ENCODE data around the gene NBEA.

NBEA gene

DNA sequence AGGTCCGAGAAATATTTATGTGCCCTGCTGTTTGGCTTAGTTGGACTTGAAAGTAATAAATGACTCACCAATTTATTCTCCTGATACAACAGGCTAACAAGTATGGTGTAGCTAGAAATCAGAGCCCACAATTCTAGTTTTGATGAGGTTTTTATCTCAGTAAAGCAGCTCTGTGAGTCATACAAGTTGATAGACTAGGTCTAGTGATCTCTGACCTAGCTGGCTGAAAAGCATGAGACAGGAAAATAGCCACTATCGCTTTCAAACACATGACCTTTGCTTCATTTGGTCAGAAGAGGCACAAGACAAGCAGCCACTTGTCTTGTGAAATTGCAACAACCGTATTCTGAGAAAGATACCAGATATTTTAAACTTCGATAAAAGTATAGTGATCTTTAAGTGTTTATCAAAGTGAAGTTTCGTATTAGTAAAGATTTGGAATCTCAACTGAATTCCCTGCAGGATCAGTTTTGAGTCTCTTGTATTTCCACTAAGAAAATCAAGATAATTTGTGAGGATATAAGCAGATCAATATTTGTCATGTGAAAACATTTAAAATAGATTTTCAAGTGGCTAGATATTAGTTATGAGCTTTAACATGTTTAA lies 407.7 kb downstream of the NBEA start:
- Histone ChIP-seq H3K4me3 (ENCODE audit: low read depth in 1 of 2, low read length in 2 of 2) (no peak overlapping the region), H3K36me3 (ENCODE audit: control insufficient read depth in 1 of 2, insufficient read depth in 2 of 2, low read length in 2 of 2) (no peaks in the 10 kb centered on the region), H3K4me1 (ENCODE audit: control insufficient read depth in 1 of 2, insufficient read depth in 2 of 2, low read length in 2 of 2) (no peaks in the 10 kb centered on the region), H3K9me3 (ENCODE audit: control insufficient read depth in 1 of 2, low read length in 2 of 2) (no peaks in the 10 kb centered on the region), H3K27ac (ENCODE audit: low read length) (no peak overlapping the region), H3K27me3 (ENCODE audit: low read depth, low read length) (no peaks in the 10 kb centered on the region)

- Histone ChIP-seq H3K4me1 (ENCODE audit: control insufficient read depth in 1 of 2, insufficient read depth in 2 of 2, low read length in 2 of 2) (no peaks in the 10 kb centered on the region), H3K4me3 (ENCODE audit: low read depth in 1 of 2, low read length in 2 of 2) (no peak overlapping the region), H3K27me3 (ENCODE audit: low read depth, low read length) (no peaks in the 10 kb centered on the region), H3K36me3 (ENCODE audit: control insufficient read depth in 1 of 2, insufficient read depth in 2 of 2, low read length in 2 of 2) (no peaks in the 10 kb centered on the region), H3K27ac (ENCODE audit: low read length) (no peak overlapping the region), H3K9me3 (ENCODE audit: control insufficient read depth in 1 of 2, low read length in 2 of 2) (no peaks in the 10 kb centered on the region)
These were observed 412.2 kb downstream of the NBEA start for GRCh38 chr13:35354285-35354684.

GRCh38 chr13:35354882-35355281 lies 412.8 kb downstream of the NBEA start:
- Histone ChIP-seq H3K27ac (ENCODE audit: low read length) (no peak overlapping the region), H3K4me3 (ENCODE audit: low read depth in 1 of 2, low read length in 2 of 2) (no peak overlapping the region)

GRCh38 chr13:35356572-35356971 lies 414.5 kb downstream of the NBEA start:
- Histone ChIP-seq H3K36me3 (ENCODE audit: control insufficient read depth in 1 of 2, insufficient read depth in 2 of 2, low read length in 2 of 2) (no peaks in the 10 kb centered on the region), H3K27ac (ENCODE audit: low read length) (no peak overlapping the region), H3K27me3 (ENCODE audit: low read depth, low read length) (no peaks in the 10 kb centered on the region), H3K9me3 (ENCODE audit: control insufficient read depth in 1 of 2, low read length in 2 of 2) (no peaks in the 10 kb centered on the region), H3K4me1 (ENCODE audit: control insufficient read depth in 1 of 2, insufficient read depth in 2 of 2, low read length in 2 of 2) (no peaks in the 10 kb centered on the region), H3K4me3 (ENCODE audit: low read depth in 1 of 2, low read length in 2 of 2) (no peak overlapping the region)

More at GRCh38 chr13:35354882-35355281, 412.8 kb downstream of the NBEA start:
- Histone ChIP-seq H3K27me3 (ENCODE audit: low read depth, low read length) (no peaks in the 10 kb centered on the region), H3K9me3 (ENCODE audit: control insufficient read depth in 1 of 2, low read length in 2 of 2) (no peaks in the 10 kb centered on the region), H3K4me1 (ENCODE audit: control insufficient read depth in 1 of 2, insufficient read depth in 2 of 2, low read length in 2 of 2) (no peaks in the 10 kb centered on the region), H3K36me3 (ENCODE audit: control insufficient read depth in 1 of 2, insufficient read depth in 2 of 2, low read length in 2 of 2) (no peaks in the 10 kb centered on the region)

DNA sequence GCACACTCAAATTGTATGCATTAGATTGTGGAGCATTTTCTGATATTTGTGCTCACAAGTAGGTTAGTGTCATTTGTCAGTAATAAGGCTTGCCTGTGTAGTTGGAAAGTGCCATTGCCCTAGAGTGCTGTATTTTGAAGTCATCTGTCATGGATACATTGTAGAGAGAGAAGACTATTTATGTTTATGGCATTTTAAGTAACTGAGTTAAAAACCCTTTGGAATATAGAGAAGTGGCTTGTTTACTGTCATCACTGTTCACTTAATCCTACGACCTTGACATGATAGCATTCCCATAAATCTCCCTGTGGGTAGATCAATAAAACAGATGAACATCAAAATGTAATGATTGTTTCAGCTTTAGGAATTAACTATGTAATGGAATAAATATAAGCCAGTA lies 423.8 kb downstream of the NBEA start:
- Histone ChIP-seq H3K36me3 (ENCODE audit: control insufficient read depth in 1 of 2, insufficient read depth in 2 of 2, low read length in 2 of 2) (no peaks in the 10 kb centered on the region), H3K4me1 (ENCODE audit: control insufficient read depth in 1 of 2, insufficient read depth in 2 of 2, low read length in 2 of 2) (no peaks in the 10 kb centered on the region), H3K27ac (ENCODE audit: low read length) (no peak overlapping the region), H3K27me3 (ENCODE audit: low read depth, low read length) (no peaks in the 10 kb centered on the region), H3K9me3 (ENCODE audit: control insufficient read depth in 1 of 2, low read length in 2 of 2) (peaks cover 4 to 8% of the 10 kb centered on the region in 2 donors), H3K4me3 (ENCODE audit: low read depth in 1 of 2, low read length in 2 of 2) (no peak overlapping the region)

DNA sequence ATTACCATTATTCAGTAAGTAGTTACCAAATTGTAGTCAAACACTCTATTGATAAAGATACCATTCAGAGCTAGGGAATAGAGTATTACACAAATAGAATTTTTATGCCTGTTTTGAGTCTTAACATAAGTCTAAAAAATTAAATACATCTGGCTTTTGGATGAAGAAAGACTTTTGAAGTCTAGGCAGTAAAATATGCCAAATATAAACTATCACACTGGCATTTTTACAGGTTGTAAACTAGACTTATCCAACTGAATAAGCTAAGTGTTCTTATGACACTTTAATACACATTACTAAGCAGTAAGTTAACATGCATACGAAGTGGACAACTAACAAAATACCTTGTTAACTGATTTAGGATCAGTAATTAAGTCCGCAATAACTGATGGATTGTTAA lies 425.5 kb downstream of the NBEA start:
- no peak overlapping the region for H3K4me3 ChIP-seq (ENCODE audit: low read depth in 1 of 2, low read length in 2 of 2)
- no peak overlapping the region for H3K27ac ChIP-seq (ENCODE audit: low read length)
- no peaks in the 10 kb centered on the region for H3K27me3 ChIP-seq (ENCODE audit: low read depth, low read length)
- H3K4me1 ChIP-seq (ENCODE audit: control insufficient read depth in 1 of 2, insufficient read depth in 2 of 2, low read length in 2 of 2) = no peaks in the 10 kb centered on the region
- no peaks in the 10 kb centered on the region for H3K36me3 ChIP-seq (ENCODE audit: control insufficient read depth in 1 of 2, insufficient read depth in 2 of 2, low read length in 2 of 2)
- H3K9me3 ChIP-seq (ENCODE audit: control insufficient read depth in 1 of 2, low read length in 2 of 2) = peaks cover 10 to 14% of the 10 kb centered on the region in 2 donors

GRCh38 chr13:35378939-35379338 lies 436.9 kb downstream of the NBEA start:
- Histone ChIP-seq H3K4me1 (ENCODE audit: control insufficient read depth in 1 of 2, insufficient read depth in 2 of 2, low read length in 2 of 2) (peaks cover 0 to 5% of the 10 kb centered on the region in 2 donors), H3K9me3 (ENCODE audit: control insufficient read depth in 1 of 2, low read length in 2 of 2) (no peaks in the 10 kb centered on the region), H3K4me3 (ENCODE audit: low read depth in 1 of 2, low read length in 2 of 2) (no peak overlapping the region), H3K27me3 (ENCODE audit: low read depth, low read length) (no peaks in the 10 kb centered on the region), H3K36me3 (ENCODE audit: control insufficient read depth in 1 of 2, insufficient read depth in 2 of 2, low read length in 2 of 2) (no peaks in the 10 kb centered on the region), H3K27ac (ENCODE audit: low read length) (no peak overlapping the region)

DNA sequence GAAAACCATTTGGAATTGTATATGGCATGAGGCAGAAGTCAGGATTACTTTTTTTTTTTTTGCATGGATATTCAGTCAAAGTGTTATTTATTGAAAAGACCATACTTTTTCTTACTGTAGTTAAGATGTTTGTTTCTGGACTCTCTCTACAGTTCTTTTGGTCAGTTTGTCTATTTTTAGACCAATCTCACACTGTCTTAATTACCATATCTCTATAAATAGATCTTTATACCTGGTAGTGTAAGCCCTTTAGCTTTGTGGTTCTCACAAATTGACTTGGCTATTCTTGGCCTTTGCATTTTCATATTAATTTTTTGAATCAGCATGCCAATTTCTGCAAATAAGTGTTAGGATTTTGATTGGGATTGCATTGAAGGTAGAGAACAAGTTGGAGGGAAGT lies 437.6 kb downstream of the NBEA start:
- Histone ChIP-seq H3K4me1 (ENCODE audit: control insufficient read depth in 1 of 2, insufficient read depth in 2 of 2, low read length in 2 of 2) (peaks cover 0 to 5% of the 10 kb centered on the region in 2 donors), H3K4me3 (ENCODE audit: low read depth in 1 of 2, low read length in 2 of 2) (no peak overlapping the region), H3K27ac (ENCODE audit: low read length) (no peak overlapping the region), H3K36me3 (ENCODE audit: control insufficient read depth in 1 of 2, insufficient read depth in 2 of 2, low read length in 2 of 2) (no peaks in the 10 kb centered on the region), H3K27me3 (ENCODE audit: low read depth, low read length) (no peaks in the 10 kb centered on the region), H3K9me3 (ENCODE audit: control insufficient read depth in 1 of 2, low read length in 2 of 2) (no peaks in the 10 kb centered on the region)

- no peak overlapping the region for H3K4me3 ChIP-seq (ENCODE audit: low read depth in 1 of 2, low read length in 2 of 2)
- H3K27ac ChIP-seq (ENCODE audit: low read length) = no peak overlapping the region
- peaks cover 0 to 8% of the 10 kb centered on the region in 2 donors for H3K4me1 ChIP-seq (ENCODE audit: control insufficient read depth in 1 of 2, insufficient read depth in 2 of 2, low read length in 2 of 2)
- H3K27me3 ChIP-seq (ENCODE audit: low read depth, low read length) = no peaks in the 10 kb centered on the region
- H3K9me3 ChIP-seq (ENCODE audit: control insufficient read depth in 1 of 2, low read length in 2 of 2) = no peaks in the 10 kb centered on the region
- no peaks in the 10 kb centered on the region for H3K36me3 ChIP-seq (ENCODE audit: control insufficient read depth in 1 of 2, insufficient read depth in 2 of 2, low read length in 2 of 2)
These were observed 445.7 kb downstream of the NBEA start for GRCh38 chr13:35387682-35388250.

GRCh38 chr13:35388441-35389355 lies 446.6 kb downstream of the NBEA start:
- H3K9me3 ChIP-seq (ENCODE audit: control insufficient read depth in 1 of 2, low read length in 2 of 2) = no peaks in the 10 kb centered on the region
- H3K4me1 ChIP-seq (ENCODE audit: control insufficient read depth in 1 of 2, insufficient read depth in 2 of 2, low read length in 2 of 2) = peaks cover 0 to 11% of the 10 kb centered on the region in 2 donors
- no peaks in the 10 kb centered on the region for H3K27me3 ChIP-seq (ENCODE audit: low read depth, low read length)
- H3K27ac ChIP-seq (ENCODE audit: low read length) = no peak overlapping the region
- no peaks in the 10 kb centered on the region for H3K36me3 ChIP-seq (ENCODE audit: control insufficient read depth in 1 of 2, insufficient read depth in 2 of 2, low read length in 2 of 2)
- peak overlapping the region in 1 of 2 donors; percentile 28 for H3K4me3 ChIP-seq (ENCODE audit: low read depth in 1 of 2, low read length in 2 of 2)

DNA sequence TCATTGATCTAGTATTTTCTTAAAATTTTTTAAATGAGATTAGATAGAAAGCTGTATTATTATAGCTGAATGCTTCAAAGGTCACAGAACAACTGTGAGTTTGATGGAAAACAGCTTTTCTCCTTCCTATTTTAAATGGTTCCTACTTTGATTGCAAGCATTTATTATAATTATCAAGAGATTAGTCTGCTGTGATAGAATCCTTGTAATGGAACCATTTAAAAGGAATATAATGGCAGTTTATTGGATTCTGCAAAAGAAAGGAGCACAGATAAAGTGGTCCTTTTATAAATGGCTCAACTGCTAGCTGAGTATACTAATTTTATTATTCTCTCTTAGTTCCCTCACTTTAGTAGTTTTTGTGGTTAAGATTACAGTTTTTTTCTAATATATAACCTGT lies 447.5 kb downstream of the NBEA start:
- Histone ChIP-seq H3K9me3 (ENCODE audit: control insufficient read depth in 1 of 2, low read length in 2 of 2) (no peaks in the 10 kb centered on the region), H3K27ac (ENCODE audit: low read length) (no peak overlapping the region), H3K36me3 (ENCODE audit: control insufficient read depth in 1 of 2, insufficient read depth in 2 of 2, low read length in 2 of 2) (no peaks in the 10 kb centered on the region), H3K4me3 (ENCODE audit: low read depth in 1 of 2, low read length in 2 of 2) (no peak overlapping the region), H3K27me3 (ENCODE audit: low read depth, low read length) (no peaks in the 10 kb centered on the region), H3K4me1 (ENCODE audit: control insufficient read depth in 1 of 2, insufficient read depth in 2 of 2, low read length in 2 of 2) (peaks cover 0 to 11% of the 10 kb centered on the region in 2 donors)
